A673 (cell line): ENCODE data around the gene MORC3. TPM values are rescaled to one million over a fixed set of nuclear protein-coding genes. Genes with fewer than 3 reads are reported as not detected.

Experiments
- BruUV-seq: library from RNA; stranded (reverse); fragments of 400-500 nt; replicated peaks from 2 replicates; lab custom pipeline; 2021; lab: Mats Ljungman, UMichigan
- CTCF ChIA-PET: fragments of 300-600 bp; sonication (Branson Sonifier 250); formaldehyde crosslinking; loops from one replicate; lab custom pipeline; 2022; ENCODE audit warnings: antibody characterized with exemption; lab: Charles Lee
- POLR2A ChIA-PET: fragments of 300-600 bp; sonication (Branson Sonifier 250); formaldehyde crosslinking; loops from one replicate; lab custom pipeline; 2022; ENCODE audit warnings: antibody characterized with exemption; ENCODE audit not compliant: low non-redundant PET; lab: Charles Lee
- DNase-seq: peaks from one replicate; pipeline ENCODE4 v3.0.0-alpha.2; 2015; ENCODE audit warnings: low spot score
- H3K27ac ChIP-seq: fragments of 200-600 bp; sonication (generic); 2 replicates; pipeline ENCODE4 v1.5.1; 2016; ENCODE audit warnings: mixed run types, low read depth, mild to moderate bottlenecking, mixed read lengths, antibody characterized with exemption, low read length; ENCODE audit not compliant: poor library complexity, severe bottlenecking
- H3K27me3 ChIP-seq: fragments of 200-600 bp; sonication (generic); replicated peaks from 2 replicates; pipeline ENCODE4 v1.6.1; 2017; ENCODE audit warnings: mixed run types, low read depth, mild to moderate bottlenecking, mixed read lengths, antibody characterized with exemption, low read length; ENCODE audit not compliant: insufficient read depth, poor library complexity
- H3K36me3 ChIP-seq: fragments of 200-600 bp; sonication (generic); 2 replicates; pipeline ENCODE4 v1.6.1; 2016; ENCODE audit warnings: mixed run types, mild to moderate bottlenecking, mixed read lengths, antibody characterized with exemption, low read length; ENCODE audit not compliant: insufficient read depth, poor library complexity, severe bottlenecking
- H3K4me1 ChIP-seq: fragments of 200-600 bp; sonication (generic); 2 replicates; pipeline ENCODE4 v1.6.1; 2017; ENCODE audit warnings: mixed run types, mild to moderate bottlenecking, mixed read lengths, antibody characterized with exemption, low read length; ENCODE audit not compliant: insufficient read depth, poor library complexity, severe bottlenecking
- H3K4me3 ChIP-seq: fragments of 200-600 bp; sonication (generic); 2 replicates; pipeline ENCODE4 v1.5.1; 2016; ENCODE audit warnings: low read depth, mixed run types, mild to moderate bottlenecking, mixed read lengths, low read length; ENCODE audit not compliant: poor library complexity, severe bottlenecking
- H3K9me3 ChIP-seq: fragments of 200-600 bp; sonication (generic); 2 replicates; pipeline ENCODE4 v1.6.1; 2016; ENCODE audit warnings: mixed run types, low read depth, mild to moderate bottlenecking, mixed read lengths, antibody characterized with exemption, low read length; ENCODE audit not compliant: poor library complexity, severe bottlenecking
- CTCF ChIP-seq: fragments of 300-800, 200-600 bp; sonication (generic); conservative IDR thresholded peaks from 2 replicates; pipeline ENCODE4 v1.5.1; 2017; ENCODE audit warnings: low read depth, mild to moderate bottlenecking, antibody characterized with exemption, low read length, moderate library complexity, mixed read lengths
- EZH2 ChIP-seq: fragments of 200-600 bp; sonication (generic); IDR thresholded peaks from 2 replicates; pipeline ENCODE4 v1.6.1; 2017; ENCODE audit warnings: borderline replicate concordance, low read depth, mild to moderate bottlenecking, mixed read lengths, antibody characterized with exemption, low read length; ENCODE audit not compliant: poor library complexity, severe bottlenecking
- intact Hi-C: fragments of 100-400 bp; cut with micrococcal nuclease; formaldehyde crosslinking; loops from one replicate; pipeline ENCODE4 v1.10.0; 2022; ENCODE audit not compliant: unreplicated experiment
- total RNA-seq: library from RNA; stranded (reverse); gene quantifications from 2 replicates; pipeline ENCODE4 v1.2.3, GENCODE V29; 2021

MORC3 gene
- total RNA-seq, 1 experiment from 2014 or later, result 30.0 TPM

GRCh38 chr21:36423771-36424433 is 103.9 kb downstream of the MORC3 start:
- no peaks in the 10 kb centered on the region for H3K9me3 ChIP-seq
- CTCF ChIA-PET, result no interaction called here
- no TSS peak for BruUV-seq
- no peak overlapping the region for H3K27ac ChIP-seq
- no peak overlapping the region for H3K4me3 ChIP-seq
- peaks cover 4% of the 10 kb centered on the region for H3K36me3 ChIP-seq
- DNase-seq, result no peak
- H3K4me1 ChIP-seq, result peaks cover 27% of the 10 kb centered on the region
- intact Hi-C loops, result loop anchor here (5.0 to 10.0 kb wide), 4 partner anchors 63 to 431 kb away; no protein-coding TSS in a partner anchor
- no peaks in the 10 kb centered on the region for H3K27me3 ChIP-seq
- POLR2A ChIA-PET, result no interaction called here
- no peak for TF ChIP-seq CTCF
- TF ChIP-seq EZH2, result no peak

- TF ChIP-seq EZH2, result no peak
- TF ChIP-seq CTCF, result no peak
- Histone ChIP-seq H3K4me1 (peaks cover 25% of the 10 kb centered on the region), H3K36me3 (no peaks in the 10 kb centered on the region), H3K27ac (no peak overlapping the region), H3K4me3 (no peak overlapping the region), H3K9me3 (no peaks in the 10 kb centered on the region), H3K27me3 (no peaks in the 10 kb centered on the region)
- ChIA-PET POLR2A (no interaction called here), CTCF (interaction anchor here (1.3 kb wide), 1 partner anchor 206 kb away, joined by 13 read pairs; no protein-coding TSS in a partner anchor)
- DNase-seq, result no peak
- BruUV-seq, result no TSS peak
- intact Hi-C loops, result loop anchor here (5.0 to 10.0 kb wide), 4 partner anchors 63 to 430 kb away; no protein-coding TSS in a partner anchor
These were observed 104.6 kb downstream of the MORC3 start for GRCh38 chr21:36424592-36424991.

- TF ChIP-seq CTCF (no peak), EZH2 (no peak)
- intact Hi-C loops, result loop anchor here (10.0 kb wide), 1 partner anchor 430 kb away; no protein-coding TSS in a partner anchor
These were observed 105.3 kb downstream of the MORC3 start for GRCh38 chr21:36425286-36425685.

More at GRCh38 chr21:36425286-36425685, 105.3 kb downstream of the MORC3 start:
- Histone ChIP-seq H3K27ac (no peak overlapping the region), H3K4me3 (no peak overlapping the region), H3K27me3 (no peaks in the 10 kb centered on the region), H3K9me3 (no peaks in the 10 kb centered on the region), H3K4me1 (peaks cover 19% of the 10 kb centered on the region), H3K36me3 (no peaks in the 10 kb centered on the region)
- CTCF ChIA-PET, result interaction anchor here (1.3 kb wide), 1 partner anchor 205 kb away, joined by 13 read pairs; no protein-coding TSS in a partner anchor
- BruUV-seq, result no TSS peak
- POLR2A ChIA-PET, result no interaction called here
- no peak for DNase-seq

Other genes starting within 250 kb of the MORC3 start
- gene CBR3, start 185.1 kb upstream of the MORC3 start, total RNA-seq, result 12.3 and 15.5 TPM in 2 replicates
- gene DOP1B, start 163.4 kb upstream of the MORC3 start, total RNA-seq, result 16.2 and 16.5 TPM in 2 replicates
- gene CHAF1B, start 65.2 kb downstream of the MORC3 start, total RNA-seq, result 52.7 and 53.4 TPM in 2 replicates
- gene CLDN14, start 159.9 kb downstream of the MORC3 start, total RNA-seq, result not detected in 2 replicates